HG02970 (cell line): ENCODE measurements around the gene CDH4.

Source experiments
- ATAC-seq: cut with Tn5 transposase; IDR thresholded peaks from one replicate; pipeline ENCODE4 v1.9.1; 2021; ENCODE audit warnings: mild to moderate bottlenecking, moderate library complexity, moderate number of reproducible peaks; ENCODE audit not compliant: unreplicated experiment, low FRiP score

The CDH4 gene

DNA sequence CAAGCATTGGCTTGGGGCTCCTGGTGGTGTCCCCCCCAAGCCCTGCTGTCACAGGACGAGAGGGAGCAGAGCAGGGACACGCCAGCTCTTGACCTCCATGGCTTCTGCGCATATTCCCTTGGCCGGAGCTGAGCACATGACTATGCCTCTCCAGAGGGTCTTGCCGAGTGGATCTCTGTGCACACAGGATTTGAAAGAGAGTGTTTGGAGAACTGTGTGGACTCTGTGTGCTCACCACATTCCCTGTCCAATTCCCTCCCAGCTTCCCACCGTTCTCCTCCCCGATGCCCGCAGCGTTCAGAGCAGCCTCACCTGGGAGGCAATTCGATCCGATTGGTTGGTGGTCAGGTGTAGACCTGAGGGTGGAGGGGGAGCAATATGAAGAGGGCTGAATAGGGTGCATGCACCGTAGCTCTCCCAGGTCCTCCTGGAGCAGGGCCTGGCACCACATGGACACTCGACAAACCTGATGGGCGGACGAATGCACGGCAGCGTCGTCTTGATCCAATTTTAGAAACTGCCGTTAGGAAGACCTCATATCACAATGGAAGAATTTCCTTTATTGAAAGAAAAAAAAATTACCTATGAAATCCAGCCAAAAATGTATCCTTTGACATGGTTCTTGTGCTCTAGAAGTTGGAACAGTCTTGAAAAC is 287.8 kb downstream of the CDH4 start:
- ATAC-seq: no peak

DNA sequence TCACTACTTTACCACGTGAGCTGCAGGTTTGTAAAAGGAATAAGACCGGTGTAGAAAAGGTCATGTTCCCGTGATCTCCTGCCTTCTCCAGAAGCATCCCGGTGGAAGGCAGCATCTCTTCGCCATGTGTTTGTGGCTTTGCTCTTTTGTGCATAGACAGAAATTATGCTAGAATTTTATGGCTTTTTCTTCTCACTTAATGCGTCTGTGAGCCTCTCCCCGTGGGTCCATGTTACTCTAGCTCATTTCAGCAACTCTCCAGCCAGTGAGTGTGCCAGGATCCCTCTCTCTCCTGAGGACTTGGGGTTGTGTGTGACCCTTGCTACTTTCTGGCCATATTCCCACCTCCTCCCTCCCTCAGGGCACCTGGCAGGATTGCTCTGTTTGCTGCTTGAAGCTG is 289.5 kb downstream of the CDH4 start:
- ATAC-seq: no peak

DNA sequence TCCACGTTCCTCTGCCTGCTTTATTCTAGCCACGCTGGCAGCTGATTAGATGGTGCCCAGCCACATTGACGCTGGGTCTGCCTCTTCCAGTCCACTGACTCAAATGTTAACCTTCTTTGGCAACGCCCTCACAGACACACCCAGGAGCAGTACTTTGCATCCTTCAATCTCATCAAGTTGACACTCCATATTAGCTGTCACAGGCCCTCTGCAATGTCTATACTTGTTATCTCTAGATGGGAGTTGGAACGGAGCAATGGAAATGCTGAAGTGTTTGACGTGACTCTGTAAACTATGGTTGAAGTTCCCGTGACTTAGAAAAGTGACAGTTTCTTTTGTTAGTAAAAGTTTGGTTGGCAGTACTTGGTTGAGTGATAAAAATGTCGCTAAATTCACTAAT is 291.0 kb downstream of the CDH4 start:
- no peak for ATAC-seq

DNA sequence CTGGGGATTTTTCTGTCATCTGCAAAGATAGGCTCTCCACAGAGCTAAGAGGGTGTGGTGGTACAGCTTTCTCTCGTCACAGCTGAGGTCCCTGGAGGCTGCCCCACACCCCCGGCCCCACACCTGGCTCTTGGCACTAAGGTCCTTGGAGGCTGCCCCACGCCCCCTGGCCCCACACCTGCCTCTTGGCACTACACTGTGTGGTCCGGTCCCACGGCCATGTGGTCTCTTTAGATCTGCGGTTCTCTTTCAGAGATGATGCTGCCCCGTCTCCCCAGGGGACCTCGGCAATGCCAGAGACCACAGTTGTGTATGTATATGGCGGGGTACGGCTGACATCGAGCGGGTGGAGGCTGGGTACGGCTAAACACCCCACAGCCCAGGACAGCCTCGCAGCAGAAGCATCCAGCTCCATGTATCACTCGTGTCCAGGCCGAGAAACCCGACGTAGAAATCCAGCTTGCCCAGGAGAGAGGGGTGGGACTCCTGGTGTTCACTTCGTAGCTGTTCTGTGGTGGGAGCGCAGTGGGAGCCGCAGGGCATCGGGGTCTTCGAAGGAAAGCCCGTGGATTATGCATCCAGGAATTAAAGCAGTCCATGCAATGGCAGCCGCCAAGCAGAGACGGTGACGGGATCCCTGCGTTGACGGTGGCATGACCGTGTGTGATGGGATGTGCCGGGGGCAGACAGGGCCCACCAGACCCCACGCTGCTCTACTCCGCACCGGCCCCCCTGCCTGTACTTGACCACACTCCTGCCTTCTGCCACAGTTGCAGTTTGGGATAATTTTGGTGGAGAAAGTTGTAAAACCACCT is 292.1 kb downstream of the CDH4 start:
- no peak for ATAC-seq

DNA sequence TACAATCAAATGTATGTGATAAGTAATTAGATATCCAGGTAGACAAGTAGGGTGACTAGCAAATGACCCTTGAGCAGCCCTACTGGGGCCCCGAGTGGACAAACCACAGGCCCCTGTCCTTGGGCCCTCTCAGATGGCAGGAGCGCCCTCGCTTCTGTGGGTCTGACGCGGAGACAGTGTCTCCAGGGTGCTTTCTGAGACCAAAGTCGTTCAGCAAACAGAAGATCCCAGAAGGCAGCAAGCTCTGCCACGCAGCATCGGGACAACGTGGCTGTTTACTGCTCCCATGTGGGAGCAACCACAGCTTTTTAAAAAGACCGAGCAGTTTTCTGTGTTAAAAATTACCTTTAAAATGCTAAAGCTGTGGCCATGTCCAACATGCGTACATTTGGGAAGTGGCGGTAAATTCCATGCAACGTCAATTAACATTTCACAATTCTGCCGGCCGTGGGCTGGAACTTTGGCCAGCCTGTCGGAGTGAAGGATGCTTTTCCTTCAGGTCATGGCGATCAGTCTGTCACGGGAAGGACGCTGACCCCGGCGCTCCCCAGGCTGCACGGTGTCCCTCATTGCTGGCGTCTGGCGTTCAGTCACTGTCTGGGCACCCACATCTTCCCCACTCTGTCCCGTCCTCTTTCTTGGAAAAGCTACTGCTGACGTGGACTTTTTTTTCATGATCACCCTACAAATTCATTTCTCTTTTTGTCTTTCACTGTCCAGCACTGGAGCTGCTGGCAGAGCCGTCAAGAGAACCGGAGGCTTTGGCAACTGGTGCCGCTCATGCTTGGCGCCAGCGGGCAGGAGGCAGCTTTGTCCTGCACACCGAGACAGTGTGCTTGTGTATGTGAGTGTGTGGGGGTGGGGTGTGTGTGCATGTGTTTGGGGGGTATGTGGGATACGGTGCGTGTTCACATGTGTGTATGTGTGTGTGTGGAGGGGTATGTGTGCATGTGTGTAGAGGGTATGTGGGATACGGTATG is 293.1 kb downstream of the CDH4 start:
- ATAC-seq: no peak

DNA sequence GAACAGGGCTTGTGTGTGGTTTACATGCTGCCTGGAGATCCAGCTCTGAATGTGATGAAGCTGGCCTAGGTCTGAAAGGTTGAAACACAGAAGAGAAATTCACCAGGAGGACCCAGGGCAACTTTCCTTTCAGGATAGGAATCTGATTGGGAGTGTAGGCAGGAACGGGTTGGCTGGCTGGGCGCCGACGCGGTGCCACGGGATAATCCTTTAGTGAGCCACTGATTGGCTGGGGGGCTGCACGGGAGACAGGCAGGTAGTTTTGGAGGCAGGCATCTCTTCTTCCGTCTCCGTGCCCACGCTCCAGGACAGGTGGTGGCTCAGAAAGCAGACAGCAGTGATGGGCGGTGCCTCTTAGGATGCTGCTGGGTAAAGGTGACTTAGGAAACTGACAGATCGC is 294.6 kb downstream of the CDH4 start:
- no peak for ATAC-seq

DNA sequence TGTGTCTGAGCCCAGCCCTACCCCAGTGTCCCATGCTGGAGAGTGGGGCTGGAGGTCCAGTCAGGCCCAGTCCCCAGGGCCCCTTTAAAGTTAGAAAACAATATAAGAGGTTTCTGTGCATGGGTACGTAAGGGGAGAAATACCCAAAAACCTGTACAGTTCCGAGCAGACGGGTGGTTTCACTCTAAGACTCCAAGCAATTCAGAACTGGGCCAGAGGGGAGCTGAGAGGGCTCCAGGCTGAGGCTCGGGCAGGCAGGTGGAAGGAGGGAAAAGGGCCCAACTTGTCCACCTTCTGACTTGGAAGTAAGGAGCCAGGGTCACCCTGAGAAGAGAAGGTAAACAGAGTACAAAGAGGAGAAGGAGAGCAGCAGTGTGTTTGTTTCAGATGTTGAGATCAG is 296.0 kb downstream of the CDH4 start:
- no peak for ATAC-seq

DNA sequence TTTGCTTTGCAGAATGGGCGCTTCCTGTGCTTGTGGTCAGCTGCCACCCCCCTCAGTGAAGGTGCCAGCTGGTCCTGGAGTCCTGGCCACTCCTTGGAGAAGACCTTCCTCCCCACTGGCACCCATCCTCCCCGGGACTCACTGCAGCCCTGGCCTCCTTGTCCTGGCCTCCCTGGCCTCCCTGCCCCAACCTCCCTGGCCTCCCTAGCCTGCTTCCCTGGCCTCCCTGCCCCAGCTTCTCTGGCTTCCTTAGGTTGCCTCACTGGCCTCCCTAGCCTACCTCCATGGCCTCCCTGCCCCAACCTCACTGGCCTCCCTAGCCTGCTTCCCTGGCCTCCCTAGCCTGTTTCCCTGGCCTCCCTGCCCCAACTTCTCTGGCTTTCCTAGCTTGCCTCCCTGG is 297.8 kb downstream of the CDH4 start:
- ATAC-seq: no peak

DNA sequence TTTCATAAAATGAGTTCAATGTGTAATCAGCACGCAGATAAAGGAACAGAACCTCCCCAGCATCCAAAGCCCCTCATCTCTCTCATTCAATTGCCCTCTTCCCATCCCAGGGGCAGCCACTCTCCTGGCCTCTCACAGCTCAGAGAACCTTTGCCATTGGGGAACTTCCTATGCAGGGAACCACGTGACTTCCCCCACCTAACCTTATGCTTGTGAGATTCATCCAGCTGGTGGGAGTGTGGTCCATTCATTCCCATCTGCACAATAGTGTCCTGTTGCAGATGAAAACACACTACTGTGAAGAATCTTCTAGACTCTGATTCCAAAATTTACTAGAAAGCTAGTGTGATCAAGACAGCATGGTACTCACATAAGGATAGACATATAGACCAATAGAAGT is 299.3 kb downstream of the CDH4 start:
- no peak for ATAC-seq

DNA sequence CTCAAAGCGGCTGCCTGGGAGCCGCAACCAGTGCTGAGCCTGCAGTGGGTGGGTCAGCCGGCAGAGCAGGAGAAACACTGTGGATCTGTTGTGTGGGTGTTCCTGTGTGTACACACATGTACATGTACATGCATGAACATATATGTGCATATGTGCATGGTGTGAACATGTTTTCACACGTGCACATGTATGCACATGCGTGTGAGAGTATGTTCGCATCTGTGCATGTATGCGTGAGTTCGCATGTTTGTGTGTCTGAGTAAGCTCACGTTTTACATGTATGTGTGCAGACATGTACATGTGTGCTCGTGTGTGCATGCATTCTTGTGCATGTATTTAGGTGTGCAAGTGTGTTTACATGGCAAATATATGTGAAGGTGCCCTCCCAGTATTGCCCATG is 302.6 kb downstream of the CDH4 start:
- no peak for ATAC-seq

DNA sequence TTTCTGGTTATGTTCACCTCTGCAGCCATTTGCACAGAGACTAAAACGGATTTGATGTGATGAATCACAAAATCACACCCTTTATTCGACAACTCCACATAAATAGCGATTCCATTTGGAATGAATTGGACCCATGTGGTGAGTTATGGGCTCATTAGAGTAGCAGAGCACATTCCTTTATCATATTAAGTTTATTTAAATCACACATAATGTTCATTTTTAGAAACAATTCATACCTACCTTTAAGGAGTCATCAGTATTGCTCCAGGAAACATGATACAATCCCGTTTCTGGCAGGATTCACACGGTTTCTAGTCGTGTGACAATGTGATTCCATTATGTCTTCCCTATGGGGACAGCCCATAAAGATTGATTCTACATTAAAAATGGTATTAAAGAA is 303.5 kb downstream of the CDH4 start:
- no peak for ATAC-seq

DNA sequence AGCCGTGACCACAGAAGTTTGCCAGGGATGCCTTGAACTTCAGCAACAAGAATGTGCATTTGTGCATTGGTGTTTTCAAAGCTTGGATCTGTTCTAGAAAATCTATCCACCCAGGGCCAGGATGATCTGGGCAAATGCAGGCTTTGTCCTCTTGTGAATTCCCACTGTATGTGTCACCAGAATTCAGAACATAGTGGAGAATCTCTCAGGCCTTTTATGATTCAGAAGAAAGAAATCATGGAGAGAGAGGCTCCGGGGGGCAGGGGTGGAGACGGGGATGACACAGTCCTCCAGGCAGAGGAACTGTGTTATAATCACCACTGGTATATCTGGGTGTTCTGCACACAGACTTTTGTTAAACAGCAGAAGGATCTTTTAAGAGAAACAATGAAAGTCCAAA is 304.1 kb downstream of the CDH4 start:
- no peak for ATAC-seq

DNA sequence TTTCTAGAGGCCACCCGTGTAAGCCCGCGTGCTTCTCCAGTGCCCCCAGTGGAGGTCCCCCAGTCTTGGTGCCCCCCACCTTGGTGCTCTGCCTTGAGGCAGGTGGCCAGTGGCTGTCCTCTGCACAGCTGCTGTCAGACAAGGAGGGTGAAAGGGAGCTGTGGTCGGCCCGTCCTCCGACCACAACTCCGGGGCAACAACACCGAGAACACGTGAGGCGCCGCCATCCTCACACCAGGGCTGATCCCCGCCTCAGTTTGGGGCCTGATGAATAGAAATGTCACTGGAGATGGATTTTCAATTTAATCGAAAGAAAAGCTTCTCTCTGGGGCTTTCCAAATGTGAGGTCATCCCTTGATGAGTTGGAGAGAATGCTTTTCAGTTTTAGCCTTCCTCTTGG is 304.6 kb downstream of the CDH4 start:
- no peak for ATAC-seq

DNA sequence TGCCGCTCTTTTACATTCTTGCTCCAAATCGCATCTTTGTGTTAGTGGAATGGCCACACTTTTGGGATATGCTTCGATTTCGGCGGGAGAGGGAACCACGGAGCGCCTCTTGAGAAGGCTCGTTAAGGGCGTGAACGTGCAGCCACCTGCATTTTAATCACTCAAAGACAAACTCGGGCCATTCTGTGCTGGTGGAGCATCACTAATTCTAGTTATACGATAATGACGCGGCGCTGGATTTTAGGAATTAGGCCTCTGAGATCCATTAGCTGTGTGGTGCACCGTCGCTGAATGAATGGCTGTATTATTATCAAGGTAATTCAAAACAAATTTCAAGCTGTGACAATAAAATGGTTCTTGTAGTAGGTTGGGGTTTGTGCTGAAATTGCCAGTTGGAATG is 305.6 kb downstream of the CDH4 start:
- ATAC-seq: no peak

DNA sequence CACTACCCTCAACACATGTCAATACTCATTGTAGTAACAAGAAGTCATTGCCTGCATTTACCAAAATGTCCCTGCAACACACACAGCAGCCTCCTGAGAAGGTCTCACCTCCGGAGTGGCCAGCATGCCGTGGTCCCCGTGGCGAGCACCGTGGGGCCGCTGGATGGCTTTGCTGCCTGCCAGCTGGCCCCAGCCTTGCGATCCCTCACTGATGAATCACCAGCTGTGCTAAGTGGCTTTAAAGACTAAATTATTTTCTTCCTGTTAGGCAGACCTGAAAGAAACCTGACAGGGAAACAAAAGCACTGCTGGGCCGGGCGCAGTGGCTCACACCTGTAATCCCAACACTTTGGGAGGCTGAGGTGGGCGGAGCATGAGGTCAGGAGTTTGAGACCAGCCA is 306.7 kb downstream of the CDH4 start:
- no peak for ATAC-seq

DNA sequence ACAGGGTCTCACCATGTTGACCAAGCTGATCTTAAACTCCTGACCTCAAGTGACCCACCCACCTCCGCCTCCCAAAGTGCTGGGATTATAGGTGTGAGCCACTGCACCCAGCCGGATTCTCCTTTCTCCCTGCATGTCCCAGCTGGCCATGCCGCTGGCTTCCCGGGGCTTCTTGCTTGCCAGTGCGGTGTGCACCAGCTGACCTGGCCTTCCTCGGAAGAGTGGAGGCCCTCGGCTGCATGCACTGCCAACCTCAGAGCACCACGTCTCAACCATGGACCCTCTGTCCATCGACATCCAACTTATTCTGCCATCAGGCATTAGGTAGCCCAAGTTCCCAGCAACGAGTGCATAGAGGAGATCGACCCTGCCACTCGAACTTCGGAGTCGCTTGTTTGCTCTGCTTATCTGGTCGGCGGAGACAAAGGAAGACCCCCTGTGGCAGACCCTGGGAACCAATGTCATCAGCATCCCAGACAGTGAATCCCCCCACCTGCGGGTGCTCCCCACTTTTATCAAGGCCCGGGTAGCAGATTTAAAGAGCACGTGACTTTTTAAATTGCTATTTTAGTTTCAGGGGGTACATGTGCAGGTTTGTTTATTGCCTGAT is 307.8 kb downstream of the CDH4 start:
- ATAC-seq: no peak

DNA sequence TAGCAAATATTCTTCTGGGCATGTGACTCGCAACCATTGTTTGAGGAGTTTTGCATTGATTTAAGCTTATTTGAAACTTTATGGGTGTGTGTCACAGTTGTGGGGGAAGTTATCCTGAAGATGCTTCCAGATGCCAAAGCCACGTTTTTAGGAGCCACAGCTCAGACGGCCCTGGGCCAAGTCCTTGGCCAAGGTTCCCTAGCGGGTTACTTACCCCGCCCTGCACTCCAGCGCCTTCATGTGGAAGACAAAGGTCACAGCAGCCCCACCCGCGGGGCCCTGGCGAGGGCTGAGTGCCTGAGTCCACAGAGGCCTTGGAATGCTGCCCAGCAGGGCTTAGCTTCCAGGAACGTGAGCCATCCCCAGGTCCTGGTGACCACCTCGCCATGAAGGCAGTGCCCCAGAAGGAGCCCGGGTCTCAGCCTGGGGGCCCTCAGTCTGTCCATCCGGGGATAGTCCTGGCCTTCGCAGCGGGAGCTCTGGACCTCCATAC is 308.3 kb downstream of the CDH4 start:
- no peak for ATAC-seq

DNA sequence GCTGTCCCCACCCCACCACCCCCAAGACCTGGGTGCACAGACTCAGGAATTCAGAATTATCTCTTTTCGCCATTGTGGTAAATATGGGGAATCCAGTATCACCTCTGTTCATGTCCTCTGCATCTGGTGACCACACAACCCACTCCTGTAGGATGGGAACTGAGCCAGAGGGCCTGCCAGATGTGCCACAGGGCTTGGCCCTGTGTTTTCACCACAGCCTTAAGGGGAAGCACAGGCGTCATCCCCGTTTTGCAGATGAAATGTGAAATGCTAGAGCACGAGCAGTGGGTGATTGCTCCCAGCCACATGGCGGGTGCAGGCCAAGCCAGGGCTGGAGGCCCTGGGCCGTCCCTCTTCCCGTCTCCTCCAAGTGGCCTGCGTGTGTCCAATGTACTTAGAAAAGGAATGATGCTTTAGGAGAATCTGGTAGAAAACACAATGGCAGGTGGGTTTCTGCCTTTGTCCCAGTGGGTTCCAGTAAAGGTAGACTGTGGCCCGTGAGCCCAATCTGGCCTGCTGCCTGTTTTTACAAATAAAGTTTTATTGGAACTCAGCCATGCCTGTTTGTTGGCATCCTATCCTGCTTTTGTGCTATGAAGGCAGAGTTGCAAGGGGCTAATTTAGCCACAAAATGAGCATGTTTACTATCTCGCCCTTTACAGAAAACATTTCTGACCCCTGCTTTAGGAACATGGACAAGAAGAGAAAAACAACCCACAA is 309.2 kb downstream of the CDH4 start:
- ATAC-seq: no peak

DNA sequence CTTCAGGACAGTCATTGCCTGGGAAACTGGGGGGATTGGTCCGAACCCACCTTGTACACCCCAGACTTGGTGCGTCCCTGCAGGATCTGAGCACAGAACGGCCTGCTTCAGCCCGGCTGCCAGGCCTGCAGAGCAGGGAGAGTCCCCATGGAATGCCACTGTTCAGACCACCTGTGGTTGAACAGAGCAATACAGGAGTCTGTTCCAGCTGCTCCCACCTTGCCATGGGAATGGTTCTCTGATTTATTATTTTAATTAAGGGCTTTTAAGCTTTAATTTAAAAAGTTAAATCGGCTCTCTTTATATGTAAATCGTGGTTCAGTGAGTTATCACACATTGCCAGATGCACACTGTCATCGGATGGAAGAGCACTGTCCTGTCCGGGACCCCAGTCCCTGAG is 310.4 kb downstream of the CDH4 start:
- no peak for ATAC-seq
